GM19099 (cell line): Measurements from ENCODE around the gene ZNF141.

Experiments
- POLR2A ChIP-seq: IDR thresholded peaks from 3 replicates; pipeline ENCODE4 v1.6.1; 2011; ENCODE audit warnings: low read depth; ENCODE audit not compliant: insufficient read length; ENCODE audit errors: extremely low read depth

The ZNF141 gene

DNA sequence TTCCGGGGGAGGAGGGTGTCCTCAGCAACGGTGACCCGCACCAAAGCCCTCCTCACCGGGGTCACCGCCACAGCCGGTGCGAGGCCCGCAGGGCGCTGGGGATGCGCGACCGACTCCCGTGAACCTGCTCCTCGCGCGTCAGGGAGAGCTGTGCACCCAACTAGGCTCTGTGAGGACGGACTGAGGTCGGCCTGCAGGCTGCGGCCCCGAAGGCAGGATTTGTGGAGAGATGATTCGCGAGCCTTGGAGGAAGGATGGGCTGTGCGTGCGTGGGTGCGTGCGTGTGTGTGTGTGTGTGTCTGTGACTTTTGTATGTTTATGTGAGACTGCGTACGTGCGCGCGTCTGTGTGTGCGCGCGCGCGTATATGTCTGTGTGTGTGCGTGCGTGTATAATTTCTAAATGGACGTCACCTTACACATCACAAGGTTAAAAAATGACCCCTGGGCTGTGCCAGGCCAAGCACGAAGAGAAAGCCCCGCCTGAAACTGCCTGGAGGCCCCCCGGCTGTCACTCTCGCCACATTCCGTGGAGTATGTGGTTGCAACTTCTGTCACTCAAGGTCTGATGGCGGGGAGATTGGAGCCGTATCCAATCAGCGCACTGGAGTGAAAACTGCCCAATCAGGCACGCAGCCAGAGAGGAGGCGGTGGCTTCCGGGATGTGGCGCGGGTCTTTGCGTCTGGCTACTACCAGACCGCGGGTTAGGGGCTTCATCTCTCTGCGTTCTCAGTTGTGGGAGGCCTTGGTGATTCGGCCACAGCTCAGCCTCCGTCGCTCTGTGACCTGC, at the start of gene ZNF141:
Gene ZNF141, plus strand, starts transcription at position 672 of the 789 bp plus-strand sequence. CDS start 170 bp downstream, outside the sequence.
- peak; percentile 68 for TF ChIP-seq POLR2A

DNA sequence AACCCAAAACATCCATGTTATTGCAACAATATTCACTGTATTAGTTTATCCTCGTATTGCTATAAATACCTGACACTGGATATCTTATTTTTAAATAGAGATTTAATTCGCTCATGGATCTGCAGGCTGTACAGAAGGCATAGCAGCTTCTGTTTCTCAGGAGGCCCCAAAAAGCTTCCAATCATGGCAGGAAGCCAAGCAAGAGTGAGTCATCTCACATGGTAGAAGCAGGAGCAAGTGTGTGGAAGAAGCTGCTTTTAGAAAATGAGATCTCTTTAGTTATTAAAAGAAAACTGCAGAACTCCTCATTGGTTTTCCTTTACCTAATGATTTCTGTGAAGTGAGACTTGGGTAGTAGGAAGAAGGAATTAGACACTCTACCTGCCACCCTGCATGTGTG, 48.7 kb upstream of the ZNF141 start:
- no peak for TF ChIP-seq POLR2A

DNA sequence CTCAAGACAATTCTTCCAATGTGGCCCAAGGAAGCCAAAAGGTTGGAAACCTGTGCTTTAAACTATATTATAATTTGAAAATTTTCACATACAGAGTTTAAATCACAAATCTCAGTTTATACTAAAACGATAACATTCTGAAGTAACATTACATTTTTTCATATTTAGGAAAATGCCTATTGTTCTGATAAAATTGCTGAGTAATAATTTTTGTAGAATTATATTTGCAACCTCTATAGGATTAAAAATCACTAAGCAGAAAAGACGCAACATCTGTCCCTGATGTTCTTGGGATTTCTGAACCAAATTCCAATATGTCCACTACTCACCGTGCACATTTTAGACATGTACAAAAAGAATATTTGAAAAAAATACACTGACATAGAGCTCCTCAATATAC, 42.9 kb upstream of the ZNF141 start:
- TF ChIP-seq POLR2A: no peak

DNA sequence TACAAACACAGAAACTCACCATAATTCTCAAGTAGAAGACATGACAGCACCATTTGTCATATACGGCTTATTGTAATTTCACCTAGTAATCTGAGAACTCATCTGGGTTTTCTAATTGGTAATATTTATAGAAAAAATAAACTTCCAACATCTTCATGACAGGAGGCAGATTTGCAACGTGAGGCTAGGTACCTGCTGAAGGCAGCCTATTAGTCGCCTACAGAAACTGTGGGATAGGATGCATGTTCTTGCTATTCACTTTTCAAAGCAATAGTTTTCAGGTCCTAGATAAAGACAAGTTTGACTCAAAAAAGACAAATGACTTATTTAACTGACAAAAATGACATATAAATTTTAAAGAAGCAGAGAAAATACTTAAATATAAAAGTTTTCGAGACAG, 35.2 kb upstream of the ZNF141 start:
- no peak for TF ChIP-seq POLR2A

DNA sequence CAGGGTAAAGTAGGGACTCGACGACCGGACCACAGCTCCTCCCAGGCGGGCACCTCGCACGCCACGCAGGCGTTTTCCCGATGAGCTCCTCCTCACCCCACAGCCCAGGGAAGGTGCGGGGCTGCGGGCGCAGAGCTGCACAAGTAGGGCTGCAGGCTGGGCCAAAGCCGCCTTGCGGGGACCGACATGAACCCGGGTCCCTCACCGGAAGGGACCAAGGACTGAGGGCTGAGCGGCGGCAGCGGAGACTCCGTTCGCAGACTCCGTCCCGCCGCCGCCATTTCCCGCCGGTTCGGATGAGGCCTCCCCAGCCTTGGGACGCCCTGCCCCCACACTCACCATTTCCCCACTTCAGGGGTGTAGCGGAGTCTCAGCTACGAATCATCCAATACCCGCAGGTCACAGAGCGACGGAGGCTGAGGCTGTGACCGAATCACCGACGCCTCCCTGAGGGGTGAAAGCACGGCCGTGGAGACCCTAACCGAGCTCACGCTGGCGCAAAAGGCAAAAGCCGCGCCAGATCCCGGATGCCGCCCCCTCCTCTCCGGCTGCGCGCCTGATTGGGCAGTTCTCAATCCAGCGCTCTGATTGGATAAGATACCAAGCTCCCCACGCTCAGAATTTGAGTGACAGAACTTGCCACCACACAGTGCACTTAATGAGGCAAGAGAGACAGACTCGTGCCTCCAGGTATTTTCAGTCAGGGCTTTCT, 32.5 kb upstream of the ZNF141 start, which contains the start of gene ZNF732:
Gene ZNF732, minus strand, starts transcription at position 506 of the 712 bp plus-strand sequence. Its CDS starts 164 bp downstream, at position 342.
- no peak for TF ChIP-seq POLR2A

DNA sequence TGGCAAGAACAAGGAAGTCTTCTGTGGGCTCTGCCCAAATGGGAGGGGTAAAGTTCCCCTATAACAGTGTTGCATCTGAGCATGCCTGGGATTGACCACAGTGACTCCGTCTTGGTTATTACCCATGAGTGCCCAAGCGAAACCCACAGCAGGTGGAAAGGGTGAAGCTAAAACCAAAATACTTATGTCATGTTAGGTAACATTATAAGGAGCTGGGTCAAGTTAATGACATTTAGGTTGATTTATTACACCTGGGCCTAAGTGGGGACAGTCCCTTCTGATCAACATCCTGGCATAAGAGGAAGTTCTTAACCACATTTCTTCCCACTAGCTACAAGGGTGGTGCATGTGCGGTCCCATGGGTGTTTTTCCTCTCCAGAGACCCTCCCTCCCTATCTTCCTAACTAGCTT, 31.1 kb upstream of the ZNF141 start:
- no peak for TF ChIP-seq POLR2A

DNA sequence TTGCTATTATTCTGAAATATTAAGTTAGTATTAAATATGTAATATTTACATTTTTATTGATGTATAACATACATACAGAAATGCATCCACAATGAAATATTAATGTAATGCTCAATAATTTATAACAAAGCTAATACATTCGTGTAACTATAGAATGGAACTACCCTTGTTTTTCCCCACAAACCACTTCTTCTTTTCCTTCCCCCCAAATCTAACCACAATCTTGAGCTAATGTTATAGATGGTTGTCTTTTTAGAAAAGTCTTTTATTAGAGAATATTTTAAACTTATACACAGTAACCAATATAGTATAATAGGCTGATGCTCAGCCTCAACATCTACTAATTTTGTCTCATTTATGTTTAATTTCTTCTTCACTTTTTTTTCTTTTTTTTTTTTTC, 27.8 kb upstream of the ZNF141 start:
- TF ChIP-seq POLR2A: no peak

DNA sequence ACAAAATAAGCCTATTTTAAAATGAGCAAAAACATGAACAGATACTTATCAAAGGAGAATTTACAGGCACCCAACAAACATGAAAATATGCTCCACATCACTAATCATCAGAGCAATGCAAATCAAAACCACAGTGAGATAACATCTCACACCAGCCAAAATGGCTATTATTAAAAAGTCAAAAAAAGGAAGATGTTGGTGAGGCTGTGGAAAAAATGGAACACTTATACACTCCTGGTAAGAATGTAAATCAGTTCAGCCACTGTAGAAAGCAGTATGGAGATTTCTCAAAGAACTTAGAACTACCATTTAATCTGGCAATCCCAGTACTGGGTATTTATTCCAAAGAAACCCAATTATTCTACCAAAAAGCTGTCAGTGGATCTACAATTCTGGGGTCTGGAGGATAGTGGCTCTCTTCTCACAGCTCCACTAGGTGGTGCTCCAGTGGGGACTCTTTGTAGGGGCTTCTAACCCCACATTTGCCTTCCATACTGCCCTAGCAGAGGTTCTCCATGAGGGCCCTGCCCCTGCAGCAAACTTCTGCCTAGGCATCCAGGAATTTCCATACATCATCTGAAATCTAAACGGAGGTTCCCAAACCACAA, 23.2 kb upstream of the ZNF141 start:
- no peak for TF ChIP-seq POLR2A

DNA sequence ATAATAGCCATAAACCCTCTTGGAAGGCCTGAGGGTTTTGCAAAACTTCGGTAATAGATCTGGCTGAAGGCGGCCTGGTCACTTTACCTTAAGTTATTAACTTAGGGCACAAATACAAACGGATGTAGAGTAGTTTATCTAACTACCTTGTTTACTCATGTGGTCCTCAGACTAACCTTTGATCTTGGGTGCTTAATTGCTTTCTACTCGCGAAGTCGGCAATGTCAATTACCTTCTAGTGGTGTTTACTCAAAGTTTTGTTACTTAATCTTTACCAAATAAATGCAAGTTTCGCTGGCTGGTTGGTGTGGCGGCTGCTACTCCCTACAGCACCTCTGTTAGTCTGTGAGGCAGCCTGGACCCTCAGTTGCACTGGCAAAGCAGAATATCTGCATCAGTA, 8.9 kb upstream of the ZNF141 start:
- no peak for TF ChIP-seq POLR2A

DNA sequence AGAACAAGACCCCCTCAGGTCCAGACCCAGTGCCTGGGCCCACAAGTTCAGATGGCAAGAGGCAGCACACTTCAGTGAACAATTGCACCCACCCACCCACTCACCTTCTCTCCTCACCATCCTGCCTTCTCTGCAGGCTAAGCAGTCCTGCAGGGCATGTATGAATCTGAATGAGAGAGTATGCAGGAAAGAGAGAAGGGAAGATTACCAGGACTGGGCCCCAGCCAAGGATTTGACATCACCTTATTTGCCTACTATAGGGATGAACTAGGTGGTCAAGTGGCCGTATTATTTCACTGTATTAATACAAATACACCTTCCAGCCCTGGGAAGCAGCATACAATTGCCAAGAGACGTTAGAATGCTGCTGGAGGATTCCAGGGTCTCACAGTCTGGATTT, 2.1 kb upstream of the ZNF141 start:
- no peak for TF ChIP-seq POLR2A

DNA sequence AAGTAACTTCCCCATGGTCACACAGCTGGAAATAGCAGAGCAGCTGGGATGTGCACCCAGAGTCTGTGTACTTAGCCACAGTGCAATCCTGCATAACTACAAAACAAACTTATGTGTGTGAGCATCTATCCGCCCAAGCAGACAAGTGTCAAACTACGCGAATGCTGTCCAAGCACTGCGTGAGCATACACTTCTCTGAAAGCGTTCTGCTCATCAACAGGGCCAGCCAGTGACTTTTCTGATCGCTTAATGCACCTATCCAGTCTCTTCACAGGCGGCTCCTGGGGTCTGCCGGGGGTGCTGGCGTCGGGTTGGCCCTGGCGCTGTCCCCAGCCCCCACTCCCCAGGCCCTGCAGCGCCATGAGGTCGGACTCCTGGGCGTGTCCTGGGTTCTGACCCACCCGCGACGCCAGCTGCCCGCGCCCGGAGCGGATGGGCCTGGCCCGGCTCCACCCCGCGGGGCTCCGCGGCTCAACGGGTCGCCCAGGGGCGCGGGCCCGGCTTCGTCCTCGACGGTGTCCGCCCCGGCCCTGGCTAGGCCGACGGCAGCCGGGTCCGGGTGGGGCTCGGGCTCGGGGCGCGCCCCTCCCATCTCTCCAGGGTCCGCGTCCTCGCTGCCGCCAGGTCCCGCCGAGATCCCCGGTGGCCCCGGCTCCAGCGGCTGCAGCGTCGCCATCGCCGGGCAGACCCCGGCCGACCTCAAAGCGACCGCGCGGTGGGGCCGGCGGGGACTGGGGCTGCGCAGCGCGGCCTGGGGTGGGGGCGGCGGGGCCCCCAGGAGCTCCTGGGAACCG, 1.3 kb upstream of the ZNF141 start:
- TF ChIP-seq POLR2A: no peak

DNA sequence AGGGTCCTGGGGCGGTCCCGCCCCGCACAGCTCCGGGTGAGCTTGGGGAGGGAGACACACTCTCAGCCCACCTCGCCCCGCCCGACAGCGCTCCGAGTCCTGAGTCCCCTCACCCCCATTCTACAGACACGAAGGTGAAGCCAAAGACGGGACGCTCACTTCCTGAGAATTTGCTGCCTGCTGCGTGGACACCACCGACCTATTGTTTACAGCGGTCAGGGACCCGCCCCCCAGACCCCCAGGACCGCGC, 796 bp upstream of the ZNF141 start:
- no peak for TF ChIP-seq POLR2A

DNA sequence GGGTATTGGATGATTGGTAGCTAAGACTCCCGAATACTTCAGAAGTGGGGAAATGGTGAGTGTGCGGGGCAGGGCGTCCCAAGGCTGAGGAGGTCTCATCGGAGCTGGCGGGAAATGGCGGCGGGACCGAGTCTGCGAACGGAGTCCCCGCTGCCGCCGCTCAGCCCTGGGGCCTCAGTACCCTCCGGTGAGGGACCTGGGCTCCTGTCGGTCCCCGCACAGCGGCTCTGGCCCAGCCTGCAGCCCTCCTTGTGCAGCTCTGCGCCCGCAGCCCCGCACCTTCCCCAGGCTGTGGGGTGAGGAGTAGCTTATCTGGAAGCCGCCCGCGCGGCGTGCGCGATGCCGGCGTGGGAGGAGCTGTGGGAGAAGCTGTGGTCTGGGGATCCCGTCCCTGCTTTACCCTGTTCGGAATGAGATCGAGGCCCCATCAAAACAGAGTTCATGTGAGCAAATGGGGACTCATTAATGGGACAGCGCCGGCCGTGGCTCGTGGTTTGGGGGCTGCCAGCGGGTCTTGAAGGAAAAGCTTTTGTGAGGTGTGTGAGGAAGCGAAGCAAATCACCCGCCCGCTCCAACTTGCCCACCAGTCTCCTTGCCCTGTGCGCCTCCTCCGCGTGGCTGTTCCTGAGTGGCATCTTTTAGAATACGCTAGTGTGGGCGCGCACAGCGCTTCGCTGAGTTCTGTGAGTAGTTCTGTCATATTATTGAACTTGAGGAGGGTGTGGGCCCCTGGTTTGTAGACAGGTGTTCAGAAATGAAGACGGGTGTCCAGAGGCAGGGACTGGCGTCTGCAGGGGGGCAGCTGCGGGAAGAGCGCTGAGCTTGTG, 531 bp downstream of the ZNF141 start:
- TF ChIP-seq POLR2A: no peak

DNA sequence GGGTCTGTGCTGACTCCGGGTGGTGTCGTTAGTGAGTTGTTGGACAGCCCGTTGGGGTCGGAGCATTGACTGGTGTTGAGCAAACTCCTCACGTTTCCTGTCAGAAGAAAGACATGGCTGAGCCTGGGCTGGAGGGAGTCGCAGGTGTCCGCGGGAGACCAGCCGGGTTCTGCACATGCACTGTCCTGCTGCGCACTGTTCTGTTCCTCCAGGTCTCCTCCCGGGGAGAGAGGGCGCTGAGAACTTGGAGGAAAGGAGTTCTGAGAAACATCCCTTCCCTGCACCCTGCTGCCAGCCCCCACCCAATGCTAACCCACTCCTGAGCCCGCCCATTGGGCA, 1.1 kb downstream of the ZNF141 start:
- TF ChIP-seq POLR2A: no peak
